Epidermal melanocyte (primary cell): ENCODE measurements around the gene IRAK3.

Experiments used
- DNase-seq: peaks from one replicate; pipeline ENCODE4 v3.0.0; 2011; ENCODE audit warnings: low spot score; ENCODE audit not compliant: insufficient read length

The IRAK3 gene

DNA sequence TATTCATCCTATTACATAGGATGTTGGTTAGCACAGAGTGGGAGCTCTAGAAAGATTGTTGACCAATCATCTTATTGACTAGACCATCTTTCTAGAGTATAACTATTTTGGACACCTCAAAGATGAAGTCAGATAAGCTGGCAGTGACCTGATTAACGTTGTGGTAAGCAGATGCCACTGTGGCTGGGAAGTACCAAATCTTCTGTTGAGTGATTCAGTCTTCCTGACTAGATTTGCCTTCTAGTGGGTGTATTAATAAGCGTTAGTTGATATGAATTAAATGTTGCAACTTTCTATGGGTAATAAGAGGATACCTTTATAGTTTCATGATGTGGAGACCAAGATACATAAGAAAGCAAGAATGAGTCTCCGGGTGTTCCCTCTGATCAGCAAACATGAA is 62.0 kb downstream of the IRAK3 start:
- no peak for DNase-seq

DNA sequence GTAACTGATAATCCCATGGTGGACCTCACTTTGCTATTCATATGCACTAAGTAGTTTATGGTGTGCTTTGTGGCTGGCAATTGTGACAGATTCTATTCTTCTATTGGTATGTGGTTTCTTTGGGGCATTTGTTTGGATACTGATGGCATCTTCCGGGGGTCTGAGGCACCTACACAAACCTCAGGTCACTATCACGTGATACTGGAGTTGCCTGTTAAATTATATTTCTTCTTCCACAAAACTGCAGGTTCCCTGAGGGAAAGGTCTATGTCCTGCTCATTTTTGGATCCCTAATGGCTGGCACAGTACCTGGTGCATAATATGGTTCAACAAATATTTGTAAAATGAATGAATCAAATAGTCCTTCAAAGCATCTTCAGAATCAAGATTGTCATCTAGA is 63.8 kb downstream of the IRAK3 start:
- DNase-seq, result no peak

DNA sequence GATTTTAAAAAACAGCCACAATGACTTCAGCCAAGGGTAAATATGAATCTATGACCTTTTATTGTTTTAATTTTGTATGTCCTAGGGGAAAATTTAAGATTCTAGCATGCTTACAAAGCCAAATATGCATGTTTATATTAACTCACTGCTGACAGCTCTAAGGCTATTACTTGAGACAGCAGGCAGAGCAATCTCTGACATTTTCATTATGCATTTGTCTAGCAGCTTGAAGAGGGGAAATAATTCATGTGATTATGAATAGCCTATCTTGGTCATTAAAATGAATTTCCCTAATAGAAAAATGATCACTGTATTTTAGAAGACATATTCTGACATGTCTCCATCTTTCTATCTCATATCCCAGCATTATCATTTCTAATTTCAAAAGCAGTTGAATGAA is 66.7 kb downstream of the IRAK3 start:
- no peak for DNase-seq

DNA sequence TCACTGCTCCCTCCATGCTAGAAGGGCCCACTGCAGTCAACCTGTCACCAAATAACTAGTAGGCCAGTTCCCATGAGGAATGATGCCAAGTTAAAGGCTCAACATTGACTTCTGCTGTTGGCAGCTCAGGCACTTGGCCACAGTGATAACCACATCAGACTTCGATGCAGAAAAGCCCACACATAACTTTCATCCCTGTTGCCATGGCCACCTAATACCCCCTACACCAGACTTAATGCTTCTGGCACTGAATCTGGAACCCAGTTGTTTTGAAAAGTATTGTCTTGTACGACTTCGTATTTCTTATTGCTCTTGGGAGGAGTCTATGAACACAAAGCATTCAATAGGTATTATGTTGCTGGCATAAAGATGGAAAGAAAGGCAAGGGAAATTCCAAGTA is 69.0 kb downstream of the IRAK3 start:
- DNase-seq, result no peak

DNA sequence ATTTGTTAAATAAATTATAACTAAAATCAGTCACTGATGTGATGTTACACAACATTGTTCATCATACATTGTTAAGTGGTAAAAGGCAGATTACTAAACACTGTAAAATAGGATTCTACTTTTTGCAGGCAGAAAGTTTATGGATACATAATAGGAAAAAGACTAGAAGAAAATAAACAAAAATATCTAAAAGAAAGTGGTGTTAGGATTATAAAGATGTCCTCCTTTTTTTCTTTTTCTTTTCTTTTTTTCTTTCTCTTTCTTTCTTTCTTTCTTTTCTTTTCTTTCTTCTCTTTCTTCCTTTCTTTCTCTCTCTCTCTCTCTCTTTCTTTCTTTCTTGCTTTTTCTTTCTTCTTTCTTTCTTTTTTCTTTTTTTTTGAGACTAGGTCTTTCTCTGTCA is 73.7 kb downstream of the IRAK3 start:
- no peak for DNase-seq

DNA sequence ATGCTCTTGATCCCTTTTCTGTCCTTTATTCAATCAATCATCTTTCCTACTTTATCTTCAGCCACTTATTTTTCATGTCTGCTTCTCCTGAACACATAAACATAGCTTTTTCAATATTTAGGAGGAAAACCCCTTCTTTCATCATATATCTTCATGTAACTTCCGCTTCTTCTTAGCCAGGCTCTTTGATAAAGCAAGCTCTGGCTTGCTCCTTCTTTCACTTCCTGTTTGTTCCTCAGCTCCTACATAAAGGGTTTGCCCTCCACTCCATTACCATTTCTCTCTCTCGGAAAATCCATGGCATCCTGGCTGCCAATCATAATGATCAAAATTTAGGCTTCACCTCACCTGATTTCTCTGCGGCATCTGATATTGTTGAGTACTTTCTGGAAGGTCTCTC is 79.5 kb downstream of the IRAK3 start:
- DNase-seq, result no peak

DNA sequence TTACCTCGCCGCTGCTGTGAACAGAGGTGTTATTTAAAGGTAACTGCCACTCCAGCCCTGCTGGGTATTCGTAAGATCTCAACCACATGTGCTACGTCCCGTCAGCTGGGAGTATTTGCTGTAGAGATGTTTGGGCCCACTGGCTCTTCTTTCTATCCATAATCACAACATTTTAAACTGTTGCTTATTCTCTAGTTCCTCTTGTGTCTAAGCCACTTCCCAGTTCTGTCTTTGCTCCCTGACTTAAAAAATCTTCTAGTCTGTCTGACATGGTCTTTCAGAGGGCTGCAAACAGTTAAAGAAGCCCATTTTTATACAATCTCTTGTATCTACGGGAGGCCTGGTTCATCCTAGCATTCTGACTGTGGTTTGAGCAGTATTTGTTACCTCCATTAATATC is 80.1 kb downstream of the IRAK3 start:
- no peak for DNase-seq

DNA sequence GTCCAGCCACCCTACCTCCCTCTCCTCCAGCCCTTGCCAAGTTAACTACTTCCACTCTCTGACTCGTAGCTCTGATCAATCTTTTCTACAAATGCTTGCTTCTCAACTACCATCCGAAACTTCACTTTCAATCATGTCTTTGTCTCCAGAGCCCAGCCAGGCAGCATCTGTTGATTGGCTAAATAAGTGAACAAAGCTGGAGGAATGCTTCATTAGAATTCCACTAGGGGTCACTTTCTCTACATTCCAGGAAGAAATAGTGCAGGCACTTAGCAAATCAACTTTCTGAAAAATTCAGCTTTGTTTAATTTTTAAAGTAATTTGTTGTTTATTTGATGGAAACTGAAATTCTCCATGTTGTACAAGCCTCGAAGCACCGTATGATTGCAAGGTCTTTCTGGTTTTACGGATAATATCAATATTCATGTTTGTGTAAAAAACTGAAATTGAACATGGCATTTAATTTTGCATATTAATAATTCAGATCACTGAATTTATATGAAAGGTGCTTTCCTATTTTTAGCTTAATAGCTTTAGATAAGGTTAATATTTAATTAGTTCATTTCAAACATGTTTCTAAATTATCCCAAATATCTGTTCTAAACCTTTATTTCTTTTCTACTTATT is 80.9 kb downstream of the IRAK3 start:
- DNase-seq, result peak; percentile 74

DNA sequence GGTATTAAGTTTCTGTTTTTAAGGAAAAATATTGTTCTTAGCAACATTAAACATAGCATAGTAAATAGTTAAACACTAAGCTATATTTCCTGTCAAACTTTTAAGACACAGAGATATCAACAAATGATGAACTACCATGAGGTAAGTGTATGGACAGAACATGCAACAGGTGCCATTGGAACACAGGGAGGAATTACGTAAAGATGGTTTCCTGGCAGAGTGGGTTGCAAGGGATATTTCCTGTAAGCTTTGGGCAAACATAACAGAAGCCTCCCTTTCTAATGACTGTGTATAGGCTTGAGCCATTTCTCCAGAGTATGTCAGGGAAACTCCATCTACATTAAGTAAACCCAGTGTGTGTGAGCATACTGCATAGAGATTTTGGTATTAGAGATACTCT is 81.6 kb downstream of the IRAK3 start:
- no peak for DNase-seq

DNA sequence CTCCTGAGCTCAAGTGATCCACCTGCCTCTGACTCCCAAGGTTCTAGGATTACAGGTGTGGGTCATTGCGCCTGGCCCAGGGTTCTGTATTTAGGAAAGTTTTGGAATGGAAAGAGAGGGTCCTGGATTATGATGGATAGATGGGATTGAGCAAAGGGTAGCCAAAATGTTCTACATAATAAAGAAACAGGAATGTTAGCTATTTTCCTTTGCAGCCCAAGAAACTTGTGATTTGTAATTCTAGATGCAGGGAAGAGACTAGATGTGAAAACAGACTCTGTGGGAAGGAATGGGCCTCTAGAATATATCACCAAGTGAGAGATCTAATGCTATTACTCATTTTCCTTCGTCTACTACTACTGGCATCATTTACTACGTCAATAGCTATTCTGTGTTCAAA is 83.6 kb downstream of the IRAK3 start:
- no peak for DNase-seq

DNA sequence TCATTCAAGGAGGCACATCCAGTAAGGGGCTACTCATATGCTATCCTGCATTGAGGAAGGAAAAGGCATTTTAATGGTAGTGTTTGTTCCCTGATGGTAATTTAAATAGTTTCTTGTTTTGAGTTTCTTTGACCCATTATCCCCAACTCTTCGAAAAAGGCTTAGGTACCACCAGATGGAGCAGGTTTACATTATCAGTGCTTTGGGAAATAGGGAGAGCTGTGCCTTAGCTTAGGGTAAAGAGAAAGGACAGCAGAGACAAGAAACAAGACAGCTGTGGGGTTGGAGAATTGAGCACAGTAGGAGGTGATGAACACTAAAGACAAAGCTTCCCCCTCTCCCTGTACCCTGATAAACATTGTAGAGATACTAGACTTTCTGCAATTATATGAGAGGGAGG is 84.1 kb downstream of the IRAK3 start:
- DNase-seq, result no peak

DNA sequence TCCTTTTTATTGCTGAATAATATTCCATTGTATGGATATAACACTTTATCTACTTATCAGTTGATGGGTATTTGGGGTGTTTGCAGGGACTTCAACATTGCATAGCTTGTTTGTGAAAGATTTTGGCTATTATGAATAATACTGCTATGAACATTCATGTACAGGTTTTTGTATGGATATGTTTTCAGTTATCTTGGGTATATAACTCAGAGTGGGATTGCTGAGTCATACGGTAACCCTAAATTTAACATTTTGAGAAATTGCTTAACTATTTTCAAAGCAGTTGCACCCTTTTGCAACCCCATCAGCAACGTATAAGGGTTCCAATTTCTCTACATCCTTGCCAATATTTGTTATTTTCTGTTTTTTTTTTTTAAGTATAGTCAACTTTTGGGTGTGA is 86.0 kb downstream of the IRAK3 start:
- no peak for DNase-seq

DNA sequence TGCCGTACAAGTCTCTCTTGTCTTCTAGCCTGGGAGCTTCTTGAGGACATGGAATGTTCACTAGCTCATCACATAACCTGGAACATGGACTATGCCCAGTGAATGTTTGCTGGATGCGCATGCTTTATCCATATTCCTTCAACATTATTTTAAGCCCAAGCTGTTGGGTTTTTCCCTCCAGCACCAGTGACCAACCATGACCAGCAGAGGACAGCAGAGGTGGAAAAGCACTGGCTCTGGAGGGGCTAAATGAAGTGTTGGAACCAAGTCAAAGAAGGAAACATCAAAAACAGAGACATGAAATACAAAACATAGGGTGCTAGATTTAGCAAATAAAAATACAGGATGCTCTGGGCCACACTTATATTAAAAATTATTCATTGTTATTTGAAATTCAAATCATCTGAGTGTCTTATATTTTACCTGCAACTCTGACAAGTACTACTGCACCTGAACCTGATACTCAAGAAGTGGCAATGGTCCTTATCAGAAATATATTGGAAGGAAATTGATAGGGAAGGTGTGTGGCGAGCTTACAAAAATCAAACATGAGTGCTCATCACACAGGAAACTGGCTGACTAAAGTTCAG is 90.2 kb downstream of the IRAK3 start:
- no peak for DNase-seq

DNA sequence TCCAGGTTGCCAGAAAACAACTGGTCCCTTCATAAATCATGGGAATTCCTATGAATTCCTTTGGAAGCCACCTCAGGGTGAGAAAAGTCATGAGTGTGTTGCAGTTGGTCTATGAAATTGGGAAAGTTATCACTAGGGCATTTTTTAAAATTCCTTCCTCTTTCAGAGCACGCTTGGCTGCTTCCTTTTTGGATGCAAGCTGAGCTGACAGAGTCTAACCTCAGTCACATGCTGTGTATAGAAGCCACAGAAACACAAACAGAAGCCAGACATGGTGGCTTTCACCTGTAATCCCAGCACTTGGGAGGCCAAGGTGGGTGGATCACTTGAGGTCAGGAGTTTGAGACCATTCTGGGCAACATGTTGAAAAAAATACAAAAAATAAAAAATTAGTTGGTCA is 91.5 kb downstream of the IRAK3 start:
- DNase-seq, result no peak

DNA sequence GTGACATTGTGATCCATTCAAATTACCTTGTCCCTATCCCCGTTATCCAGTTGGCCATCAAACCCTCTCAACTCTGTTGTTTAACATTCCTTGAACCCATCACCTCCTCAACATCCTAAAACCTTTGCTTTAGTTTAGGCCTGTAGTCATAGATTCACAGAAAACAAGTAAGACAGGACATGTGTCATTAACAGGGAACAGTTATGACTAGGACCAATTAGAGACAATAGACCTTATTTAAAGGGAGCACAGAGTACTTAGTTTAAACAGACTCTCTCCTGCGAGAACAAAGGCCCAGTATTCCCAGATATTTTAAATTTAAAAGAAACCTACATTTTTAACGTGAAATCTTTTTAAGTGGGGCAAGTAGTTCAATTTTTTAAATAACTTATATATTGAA is 93.2 kb downstream of the IRAK3 start:
- DNase-seq, result no peak

DNA sequence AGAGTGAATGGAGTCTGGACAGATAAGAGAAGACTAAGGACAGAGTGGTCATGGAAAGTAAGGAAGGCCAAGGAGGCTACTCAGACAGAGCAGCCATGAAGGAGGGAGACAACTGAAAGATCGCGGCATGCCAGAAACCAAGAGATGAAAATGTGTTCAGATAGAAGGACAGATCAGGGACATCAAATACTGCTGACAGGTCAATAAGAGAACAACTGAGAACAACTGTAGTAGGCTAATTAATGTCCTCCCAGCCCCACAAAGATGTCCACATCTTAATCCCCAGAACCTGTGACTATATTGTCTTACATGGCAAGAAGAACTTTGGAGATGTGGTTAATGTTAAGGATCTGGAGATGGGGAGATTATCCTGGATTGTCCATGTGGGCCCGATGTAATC is 98.3 kb downstream of the IRAK3 start:
- no peak for DNase-seq

DNA sequence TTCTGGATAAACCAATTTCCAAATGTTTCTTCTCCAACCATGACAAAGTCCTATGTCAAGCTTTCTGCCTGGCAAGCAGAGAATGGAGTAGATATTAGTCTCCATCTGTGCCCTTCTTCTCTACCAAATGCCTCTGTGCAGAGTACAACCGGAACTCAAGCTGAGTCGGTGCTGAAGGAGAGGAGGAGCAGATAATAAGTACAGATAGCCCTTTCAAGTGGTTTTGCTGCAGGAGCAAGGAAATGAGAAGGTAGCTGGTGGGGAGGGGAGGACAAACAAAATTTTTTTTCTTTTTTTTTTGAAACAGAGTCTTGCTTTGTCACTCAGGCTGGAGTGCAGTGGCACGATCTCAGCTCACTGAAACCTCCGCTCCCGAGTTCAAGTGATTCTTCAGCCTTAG is 99.1 kb downstream of the IRAK3 start:
- DNase-seq, result no peak

DNA sequence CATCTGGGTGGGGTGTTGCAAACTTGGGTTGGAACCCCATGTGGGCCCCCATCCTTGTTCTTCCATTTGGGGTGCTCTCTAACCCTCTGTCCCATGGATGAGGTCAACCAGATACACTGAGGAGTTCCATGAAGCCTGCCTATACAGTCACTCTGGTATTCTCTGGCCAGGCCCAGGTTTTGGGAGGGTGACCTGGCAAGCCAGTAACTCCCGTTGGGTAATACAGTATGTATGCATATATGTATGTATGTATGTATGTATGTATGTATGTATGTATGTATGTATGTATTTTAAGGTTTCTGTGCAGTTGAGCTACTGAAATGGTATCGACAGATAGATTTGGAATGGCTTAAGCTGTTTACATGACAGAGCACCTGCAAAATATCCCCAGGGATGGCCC is 100.5 kb downstream of the IRAK3 start:
- no peak for DNase-seq

DNA sequence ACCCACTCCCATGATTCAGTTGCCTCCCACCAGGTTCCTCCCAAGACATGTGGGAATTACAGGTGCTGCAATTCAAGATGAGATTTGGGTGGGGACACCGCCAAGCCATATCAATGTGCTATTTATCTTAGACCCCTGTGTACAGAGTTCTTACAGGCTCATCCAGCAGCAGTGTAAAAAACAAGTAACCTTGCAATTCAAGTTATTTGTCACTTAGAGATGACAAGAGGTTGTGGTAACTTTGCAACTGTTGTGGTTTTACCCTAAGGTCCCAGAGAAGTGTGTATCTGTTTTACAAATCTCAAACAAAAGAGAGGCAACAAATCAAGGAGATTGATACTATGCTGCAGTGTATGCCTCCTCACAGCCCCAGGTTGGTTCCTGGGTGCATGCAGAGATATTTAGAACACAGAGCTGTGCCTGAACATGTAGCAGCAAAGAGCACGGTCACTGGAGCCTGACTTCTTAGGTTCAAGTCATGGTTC is 101.7 kb downstream of the IRAK3 start:
- DNase-seq, result no peak

DNA sequence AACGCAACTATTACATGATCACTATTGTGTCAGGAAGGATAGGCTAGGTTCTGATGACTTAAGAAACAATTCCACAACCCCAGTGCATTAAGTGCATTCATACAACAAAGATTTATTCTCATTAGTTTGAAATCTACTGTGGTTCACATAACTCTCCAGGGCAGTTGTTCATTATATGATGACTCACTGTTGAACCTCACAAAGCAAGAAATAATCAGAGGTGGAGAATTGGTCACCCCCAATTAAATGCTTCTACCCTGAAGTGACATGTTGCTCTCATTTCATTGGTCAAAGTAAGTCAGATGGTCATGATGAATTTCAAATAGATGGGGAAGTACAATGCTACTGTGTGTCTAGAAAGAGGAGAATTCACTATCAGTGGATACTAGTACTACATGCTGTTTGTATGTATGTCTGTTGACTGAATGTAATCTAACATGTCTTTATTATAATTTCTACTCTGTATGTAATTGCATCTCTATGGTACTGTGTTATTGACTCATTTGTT is 107.2 kb downstream of the IRAK3 start:
- no peak for DNase-seq

DNA sequence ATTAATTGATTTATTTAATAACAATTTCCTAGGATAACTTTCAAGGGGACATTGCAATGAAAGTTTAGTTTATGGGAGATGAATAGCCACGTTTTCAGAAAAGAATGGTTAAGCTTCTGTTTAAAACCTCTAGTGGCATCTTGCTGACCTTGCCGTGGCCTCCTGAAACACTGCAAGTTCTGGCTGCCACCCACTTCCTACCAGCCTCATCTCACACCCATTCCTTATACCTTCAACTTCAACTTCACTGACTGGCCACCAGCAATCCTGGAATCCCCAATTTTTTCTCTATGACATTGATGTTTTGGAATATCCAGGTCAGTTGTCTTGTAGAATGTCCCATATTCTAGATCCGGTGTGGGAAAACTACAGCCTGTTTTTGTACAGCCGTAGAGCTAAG is 108.1 kb downstream of the IRAK3 start:
- no peak for DNase-seq

DNA sequence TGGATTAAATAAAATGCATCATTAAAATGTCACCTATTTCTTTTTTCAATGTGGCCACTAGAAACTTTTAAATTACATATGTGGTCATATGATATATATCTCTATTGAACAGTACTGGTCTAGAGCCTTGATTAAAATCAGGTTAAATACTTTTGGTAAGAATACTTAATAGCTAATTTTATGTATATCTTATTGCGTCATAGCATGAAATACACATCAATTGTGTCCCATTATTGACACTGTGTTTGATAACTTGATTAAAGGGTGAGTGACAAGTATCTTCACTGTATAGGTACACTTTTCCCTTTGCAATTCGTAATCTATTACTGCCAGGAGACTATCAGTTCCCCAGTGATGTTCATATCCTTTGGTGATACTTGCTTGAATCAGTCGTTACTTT is 108.9 kb downstream of the IRAK3 start:
- no peak for DNase-seq
